ENCODE measurements around the gene IL13RA2. TPM values are rescaled to one million over a fixed set of nuclear protein-coding genes. Genes with fewer than 3 reads are reported as not detected.
A peak's percentile ranks its signal among the peaks of the same experiment; 100 is the strongest.

Gene IL13RA2
- total RNA-seq, 1 experiment from 2014 or later = not detected

DNA sequence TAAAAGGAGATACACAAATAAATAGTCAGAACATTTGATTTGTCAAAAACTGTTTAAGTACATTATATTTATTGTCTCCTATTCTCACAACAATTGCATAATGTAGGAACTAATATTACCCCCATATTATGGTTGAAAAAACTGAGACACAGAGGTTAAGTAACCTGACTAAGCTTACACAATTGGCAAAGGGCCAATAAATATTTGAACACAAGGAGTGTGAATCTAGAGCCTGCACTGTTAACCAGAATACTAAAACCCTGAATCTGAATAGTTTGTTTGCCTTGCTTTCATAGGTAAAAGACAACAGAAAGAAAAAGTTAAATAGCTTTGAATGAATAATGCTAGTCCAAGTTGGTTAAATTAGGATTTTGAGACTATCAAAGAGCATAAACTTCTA, 55.2 kb downstream of the IL13RA2 start:
- Histone ChIP-seq H3K4me2 (ENCODE audit: low read length) (no peak overlapping the region), H2AFZ (ENCODE audit: low read depth, low read length, poor library complexity, severe bottlenecking) (no peak overlapping the region), H3K9me3 (ENCODE audit: control insufficient read depth in 1 of 2, insufficient read depth in 1 of 2, low read depth in 1 of 2, low read length in 2 of 2) (no peaks in the 10 kb centered on the region), H3K9ac (ENCODE audit: low read length) (no peak overlapping the region), H3K4me3 (replicated peaks in 1 of 2; ENCODE audit: low read depth in 1 of 2, low read length in 2 of 2) (no peak overlapping the region), H3K27ac (ENCODE audit: low read depth, low read length) (no peak overlapping the region), H3K79me2 (ENCODE audit: insufficient read depth, low read length) (no peaks in the 10 kb centered on the region), H3K27me3 (ENCODE audit: insufficient read depth, low read length) (no peaks in the 10 kb centered on the region), H3K36me3 (ENCODE audit: control insufficient read depth in 1 of 2, insufficient read depth in 2 of 2, low read length in 2 of 2) (no peaks in the 10 kb centered on the region), H3K4me1 (ENCODE audit: control insufficient read depth in 1 of 2, insufficient read depth in 2 of 2, low read length in 2 of 2) (no peaks in the 10 kb centered on the region), H3K9me2 (ENCODE audit: insufficient read depth) (no peaks in the 10 kb centered on the region), H4K20me1 (ENCODE audit: insufficient read depth) (no peaks in the 10 kb centered on the region)
- no peak for TF ChIP-seq JUND (IDR thresholded peaks at IDR 0.05)
- TF ChIP-seq, protein P1, sequence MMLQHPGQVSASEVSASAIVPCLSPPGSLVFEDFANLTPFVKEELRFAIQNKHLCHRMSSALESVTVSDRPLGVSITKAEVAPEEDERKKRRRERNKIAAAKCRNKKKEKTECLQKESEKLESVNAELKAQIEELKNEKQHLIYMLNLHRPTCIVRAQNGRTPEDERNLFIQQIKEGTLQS (IDR thresholded peaks at IDR 0.05) = no peak
- no peak for TF ChIP-seq SP1 (IDR thresholded peaks at IDR 0.05; ENCODE audit: low read depth)
- TF ChIP-seq CBX3 (IDR thresholded peaks at IDR 0.05; ENCODE audit: low read depth) = no peak
- TF ChIP-seq YY1 (IDR thresholded peaks at IDR 0.05; ENCODE audit: extremely low read depth, insufficient replicate concordance, low read depth, low read length) = no peak
- CTCF ChIA-PET = no interaction called here
- DNase-seq (ENCODE audit: low read depth, low spot score) (no peak), ATAC-seq (no peak)
- POLR2A ChIA-PET = no interaction called here
- no TSS peak for BruUV-seq (replicated peaks)
- intact Hi-C loops (cut with micrococcal nuclease) = loop anchor here (5.0 kb wide), 1 partner anchor 1035 kb away; no protein-coding TSS in a partner anchor
- RAD21 ChIA-PET (ENCODE audit: low non-redundant PET in 1 of 2, low total read pairs in 2 of 2, uncharacterized antibody in 2 of 2, unreplicated experiment in 2 of 2) = no interaction called here

GRCh38 chrX:114959729-114960128, 57.7 kb downstream of the IL13RA2 start:
- no peaks in the 10 kb centered on the region for H3K36me3 ChIP-seq (ENCODE audit: control insufficient read depth in 1 of 2, insufficient read depth in 2 of 2, low read length in 2 of 2)
- H3K27ac ChIP-seq (ENCODE audit: low read depth, low read length) = no peak overlapping the region
- ChIA-PET CTCF (interaction anchor here (0.7 to 1.8 kb wide), 8 partner anchors 15 to 1031 kb away, joined by 3 to 24 read pairs (median 4); no protein-coding TSS in a partner anchor), RAD21 (ENCODE audit: low non-redundant PET in 1 of 2, low total read pairs in 2 of 2, uncharacterized antibody in 2 of 2, unreplicated experiment in 2 of 2) (interaction anchor here (1.0 to 1.3 kb wide), 2 partner anchors 333 kb away, joined by 6 to 8 read pairs; no protein-coding TSS in a partner anchor), POLR2A (no interaction called here)
- no peaks in the 10 kb centered on the region for H3K4me1 ChIP-seq (ENCODE audit: control insufficient read depth in 1 of 2, insufficient read depth in 2 of 2, low read length in 2 of 2)
- no peaks in the 10 kb centered on the region for H4K20me1 ChIP-seq (ENCODE audit: insufficient read depth)
- H3K9me2 ChIP-seq (ENCODE audit: insufficient read depth) = no peaks in the 10 kb centered on the region
- no peaks in the 10 kb centered on the region for H3K9me3 ChIP-seq (ENCODE audit: control insufficient read depth in 1 of 2, insufficient read depth in 1 of 2, low read depth in 1 of 2, low read length in 2 of 2)
- H3K4me3 ChIP-seq (replicated peaks in 1 of 2; ENCODE audit: low read depth in 1 of 2, low read length in 2 of 2) = no peak overlapping the region
- TF ChIP-seq, protein P1 (IDR thresholded peaks at IDR 0.05) = no peak
- TF ChIP-seq ZFX (IDR thresholded peaks at IDR 0.05) (no peak), SRF (IDR thresholded peaks at IDR 0.05; ENCODE audit: low read depth) (no peak), POLR2A (IDR thresholded peaks at IDR 0.05; ENCODE audit: borderline replicate concordance, extremely low read depth, insufficient read depth, insufficient read length) (no peak), CTCF (IDR thresholded peaks at IDR 0.05 in 2 of 3, conservative IDR thresholded peaks at IDR 0.05 in 1 of 3; ENCODE audit: borderline replicate concordance in 1 of 3, insufficient read depth in 1 of 3, low read depth in 2 of 3, low read length in 2 of 3) (peak; percentile 18 to 54 (median 22); a peak in 4 of 6 replicates), CBX3 (IDR thresholded peaks at IDR 0.05; ENCODE audit: low read depth) (no peak), SP1 (IDR thresholded peaks at IDR 0.05; ENCODE audit: low read depth) (no peak), YY1 (IDR thresholded peaks at IDR 0.05; ENCODE audit: extremely low read depth, insufficient replicate concordance, low read depth, low read length) (no peak), EGR1 (IDR thresholded peaks at IDR 0.05; ENCODE audit: low read depth) (no peak), ELF1 (IDR thresholded peaks at IDR 0.05; ENCODE audit: borderline replicate concordance, low read depth) (no peak), RAD21 (IDR thresholded peaks at IDR 0.05; ENCODE audit: low read depth) (peak; percentile 54), EZH2phosphoT487 (IDR thresholded peaks at IDR 0.05; ENCODE audit: borderline replicate concordance) (no peak)
- H3K27me3 ChIP-seq (ENCODE audit: insufficient read depth, low read length) = no peaks in the 10 kb centered on the region
- no TSS peak for BruUV-seq (replicated peaks)
- DNase-seq (ENCODE audit: low read depth, low spot score) (no peak), ATAC-seq (no peak)
- no peak overlapping the region for H3K9ac ChIP-seq (ENCODE audit: low read length)
- intact Hi-C loops (cut with micrococcal nuclease) = loop anchor here (5.0 kb wide), 3 partner anchors 332 to 1032 kb away; no protein-coding TSS in a partner anchor
- H3K79me2 ChIP-seq (ENCODE audit: insufficient read depth, low read length) = no peaks in the 10 kb centered on the region
- no peak overlapping the region for H2AFZ ChIP-seq (ENCODE audit: low read depth, low read length, poor library complexity, severe bottlenecking)
- H3K4me2 ChIP-seq (ENCODE audit: low read length) = no peak overlapping the region

Data from HCT116 (cell line).